ENCODE measurements around the gene IQCH.

The IQCH gene

GRCh38 chr15:67508407-67508806 lies 253.8 kb downstream of the IQCH start:
- DNase-seq: no peak

DNA sequence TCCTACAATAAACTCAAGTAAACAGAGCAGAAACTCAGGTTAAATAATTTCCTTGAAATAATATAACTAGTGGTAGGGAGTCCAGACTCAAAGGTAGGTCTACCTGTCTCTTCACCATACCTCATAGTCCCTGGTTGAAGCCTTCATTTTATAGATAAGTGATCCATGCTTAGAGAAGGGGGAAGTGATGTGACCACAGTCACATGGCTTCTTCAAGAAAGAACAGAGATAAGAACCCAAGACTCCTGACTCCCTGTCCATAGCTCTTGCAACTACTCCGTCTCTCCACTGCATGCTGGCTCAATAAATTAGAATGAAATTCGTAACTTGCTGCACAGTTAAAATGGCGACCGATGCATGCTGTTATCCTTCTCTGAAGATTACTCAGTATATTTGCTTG lies 255.3 kb downstream of the IQCH start:
- DNase-seq: no peak

- no peak for DNase-seq
Measured at GRCh38 chr15:67510597-67511190, 256.1 kb downstream of the IQCH start.

DNA sequence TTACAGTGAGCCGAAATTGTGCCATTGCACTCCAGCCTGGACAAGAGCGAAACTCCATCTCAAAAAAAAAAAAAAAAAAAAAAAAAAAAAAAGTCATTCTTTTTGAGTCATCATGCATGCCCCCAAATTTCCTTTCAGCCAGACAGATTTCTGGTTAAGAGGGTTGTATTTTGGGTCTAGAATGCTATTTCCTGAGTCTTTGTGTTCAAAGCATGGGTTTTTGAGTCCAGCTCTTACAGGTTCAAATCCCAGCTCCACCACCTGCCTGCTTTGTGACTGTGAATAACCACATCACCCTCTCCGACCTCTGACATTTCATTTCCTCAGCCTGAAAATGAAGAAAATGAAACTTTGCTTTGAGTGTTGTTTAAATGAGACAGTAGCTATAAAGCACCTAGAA lies 257.0 kb downstream of the IQCH start:
- DNase-seq: no peak

DNA sequence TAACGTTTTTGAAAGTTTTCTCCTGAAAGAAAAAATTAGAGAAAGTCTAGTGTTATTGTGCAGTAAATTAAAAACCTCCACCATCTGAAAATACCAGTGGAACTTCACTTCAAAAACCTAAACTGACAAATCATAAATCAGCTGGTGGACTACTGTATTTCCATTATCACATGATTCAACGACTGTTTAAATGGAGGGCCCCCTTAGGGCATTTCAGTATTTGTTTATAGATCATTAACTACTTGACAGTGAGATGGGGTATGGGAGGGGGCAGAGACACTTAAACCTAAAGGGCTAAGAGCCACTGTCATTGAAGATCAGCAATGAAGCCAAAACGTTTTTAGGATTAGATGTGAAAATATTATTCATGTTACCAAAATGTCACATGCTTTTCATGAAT lies 257.6 kb downstream of the IQCH start:
- no peak for DNase-seq

DNA sequence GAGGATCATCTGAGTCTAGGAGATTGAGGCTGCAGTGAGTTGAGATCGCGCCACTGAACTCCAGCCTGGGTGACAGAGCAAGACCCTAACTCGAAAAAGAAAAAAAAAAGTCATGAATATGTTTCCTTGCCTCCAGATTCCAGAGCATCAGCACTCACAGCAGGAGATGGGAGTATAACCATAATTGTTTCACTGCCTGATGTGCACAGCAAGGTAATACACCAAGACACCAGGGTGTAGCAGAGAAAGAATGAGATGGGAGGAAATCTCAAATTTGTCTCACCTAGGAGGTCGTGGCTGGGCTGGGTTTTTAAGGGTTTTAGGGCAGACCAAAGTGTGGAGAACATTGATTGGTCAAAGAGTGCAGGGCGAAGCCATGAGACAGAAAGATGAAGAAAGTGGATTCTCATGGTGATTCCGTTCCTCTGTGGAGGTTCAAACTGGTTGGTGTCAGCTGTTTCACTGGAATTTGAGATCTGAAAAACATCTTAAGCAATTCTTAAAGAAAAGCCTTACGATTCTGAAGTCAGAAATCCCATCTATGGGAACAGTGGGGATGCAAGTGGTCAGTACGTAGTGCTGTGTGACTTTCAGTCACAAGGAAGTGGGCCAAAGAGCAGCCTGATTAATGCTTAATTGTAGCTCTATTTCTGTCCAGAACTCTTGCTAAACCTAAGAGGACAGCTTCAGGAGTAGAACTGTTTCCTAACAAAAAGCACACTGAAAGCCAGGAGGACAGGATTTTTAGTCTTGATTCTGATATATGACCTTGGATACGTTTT lies 258.5 kb downstream of the IQCH start:
- no peak for DNase-seq

DNA sequence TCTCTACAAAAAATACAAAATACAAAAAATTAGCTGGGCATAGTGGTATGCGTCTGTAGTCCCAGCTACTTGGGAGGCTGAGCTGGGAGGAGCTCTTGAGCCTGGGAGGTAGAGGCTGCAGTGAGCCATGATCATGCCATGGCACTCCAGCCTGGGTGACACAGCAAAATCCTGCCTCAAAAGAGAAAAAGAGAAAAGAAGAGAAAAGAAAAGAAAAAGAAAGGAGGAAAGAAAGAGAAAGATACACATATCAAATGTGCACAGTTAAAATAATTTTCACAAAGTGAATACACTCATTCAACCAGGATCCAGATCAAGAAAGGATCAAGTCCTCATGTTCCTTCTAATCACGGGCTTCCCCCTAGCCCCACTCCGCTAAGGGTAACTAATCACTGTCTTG lies 260.5 kb downstream of the IQCH start:
- DNase-seq: no peak

- no peak for DNase-seq
Measured at GRCh38 chr15:67515557-67515956, 261.0 kb downstream of the IQCH start.

GRCh38 chr15:67520321-67521028 lies 265.9 kb downstream of the IQCH start:
- DNase-seq: no peak

DNA sequence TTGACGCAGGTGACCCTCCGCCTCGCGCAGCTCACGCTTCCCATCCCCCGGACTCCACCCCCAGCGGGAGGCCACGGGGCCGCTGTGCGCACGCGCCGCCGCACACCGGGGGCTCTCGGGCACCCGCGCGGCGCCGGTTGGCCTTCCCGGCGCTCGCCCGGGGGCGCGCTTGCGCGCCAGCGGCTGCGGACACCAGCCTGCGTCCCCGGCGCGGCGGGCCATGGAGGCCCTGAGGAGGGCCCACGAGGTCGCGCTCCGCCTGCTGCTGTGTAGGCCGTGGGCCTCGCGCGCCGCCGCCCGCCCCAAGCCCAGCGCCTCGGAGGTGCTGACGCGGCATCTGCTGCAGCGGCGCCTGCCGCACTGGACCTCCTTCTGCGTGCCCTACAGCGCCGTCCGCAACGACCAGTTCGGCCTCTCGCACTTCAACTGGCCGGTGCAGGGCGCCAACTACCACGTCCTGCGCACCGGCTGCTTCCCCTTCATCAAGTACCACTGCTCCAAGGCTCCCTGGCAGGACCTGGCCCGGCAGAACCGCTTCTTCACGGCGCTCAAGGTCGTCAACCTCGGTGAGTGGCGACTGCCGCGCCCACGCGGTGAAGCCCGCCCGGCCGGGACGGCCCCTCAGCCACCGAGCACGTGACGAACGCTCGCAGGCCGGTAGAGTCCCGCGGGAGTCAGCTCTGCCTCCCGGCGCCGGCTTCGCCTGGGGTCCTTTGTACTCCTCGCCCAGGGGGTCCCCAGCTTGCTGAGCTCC lies 266.6 kb downstream of the IQCH start, which contains the start of gene C15orf61:
Gene C15orf61 (plus strand): TSS at position 103 of the 754 bp plus-strand sequence. CDS start 118 bp downstream, at position 221.
- peak; percentile 91 for DNase-seq

DNA sequence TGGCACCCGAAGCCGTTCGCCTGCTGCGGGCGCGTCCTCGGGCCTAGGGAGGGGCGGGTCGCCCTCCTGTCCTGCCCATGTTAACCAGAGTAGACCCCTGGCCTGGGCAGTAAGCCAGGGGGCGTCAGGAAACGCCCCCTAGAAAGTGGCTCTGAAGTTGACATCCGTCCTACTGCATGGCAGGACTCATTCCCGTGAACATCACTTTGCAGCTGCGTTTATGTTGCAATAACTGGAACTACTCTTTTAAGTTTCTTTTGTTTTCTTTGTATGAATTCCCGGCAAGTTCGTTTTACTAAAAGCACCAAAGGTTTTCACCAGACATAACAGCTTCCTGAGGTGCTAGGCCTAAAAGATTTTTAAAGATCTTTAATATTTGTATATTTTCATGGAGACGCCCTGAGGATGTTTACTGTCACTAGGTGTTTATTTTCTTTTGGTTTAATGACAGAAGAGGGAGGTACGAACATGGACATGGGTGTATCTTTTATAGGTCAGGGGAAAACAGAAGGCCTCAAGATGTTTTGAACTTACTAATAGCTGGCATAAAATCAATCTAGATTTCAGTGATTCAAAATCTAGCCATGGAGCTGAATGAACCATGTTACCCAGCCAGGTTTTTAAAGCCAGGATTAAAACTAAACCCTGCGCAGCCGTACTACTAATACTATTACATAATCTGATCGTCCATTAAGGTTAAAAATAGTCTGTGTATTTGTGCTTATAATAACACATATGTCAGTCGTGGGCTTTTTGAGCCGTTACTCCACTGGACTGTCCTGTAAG lies 267.4 kb downstream of the IQCH start:
- DNase-seq: no peak

- no peak for DNase-seq
Measured at GRCh38 chr15:67523330-67523729, 268.7 kb downstream of the IQCH start.

- no peak for DNase-seq
Measured at GRCh38 chr15:67524235-67524634, 269.6 kb downstream of the IQCH start.

DNA sequence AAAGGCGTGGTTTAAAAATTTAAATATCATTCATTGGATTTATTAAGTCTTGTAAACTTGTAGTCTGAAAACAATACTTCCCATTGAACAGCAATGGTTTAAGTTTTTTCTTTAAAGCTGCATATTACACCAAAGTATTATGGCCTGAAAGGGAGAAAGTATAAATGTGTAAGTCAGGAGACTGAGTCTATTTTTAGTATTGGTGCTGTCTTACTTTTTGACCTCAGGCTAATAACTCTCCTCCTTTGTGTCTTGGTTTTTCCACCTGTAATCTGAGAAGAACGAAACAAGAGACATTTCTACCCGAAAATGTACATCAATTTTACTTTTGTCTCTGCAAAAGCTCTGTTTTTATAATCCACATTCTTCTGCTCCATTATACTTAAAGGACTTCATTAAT lies 273.9 kb downstream of the IQCH start:
- no peak for DNase-seq

DNA sequence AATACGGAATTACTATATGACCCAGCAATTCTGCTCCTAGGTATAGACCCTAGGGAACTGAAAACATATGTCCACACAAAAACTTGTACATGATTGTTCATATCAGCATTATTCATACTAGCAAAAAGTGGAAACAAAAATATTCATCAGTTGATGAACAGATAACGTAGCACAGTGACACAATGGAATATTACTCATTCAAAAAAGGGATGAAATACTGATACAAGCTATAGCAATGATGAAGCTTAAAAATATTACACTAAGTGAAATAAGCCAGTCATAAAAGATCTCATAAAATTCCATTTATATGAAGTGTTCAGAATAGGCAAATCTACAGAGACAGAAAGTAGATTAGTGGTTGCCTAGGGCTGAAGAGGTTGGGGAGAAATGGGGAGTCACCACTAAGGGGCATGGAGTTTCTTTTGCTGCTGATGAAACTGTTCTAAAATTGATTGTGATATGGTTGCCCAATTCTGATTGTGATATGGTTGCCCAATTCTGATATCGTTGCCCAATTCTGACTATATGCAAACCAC lies 276.9 kb downstream of the IQCH start:
- no peak for DNase-seq

DNA sequence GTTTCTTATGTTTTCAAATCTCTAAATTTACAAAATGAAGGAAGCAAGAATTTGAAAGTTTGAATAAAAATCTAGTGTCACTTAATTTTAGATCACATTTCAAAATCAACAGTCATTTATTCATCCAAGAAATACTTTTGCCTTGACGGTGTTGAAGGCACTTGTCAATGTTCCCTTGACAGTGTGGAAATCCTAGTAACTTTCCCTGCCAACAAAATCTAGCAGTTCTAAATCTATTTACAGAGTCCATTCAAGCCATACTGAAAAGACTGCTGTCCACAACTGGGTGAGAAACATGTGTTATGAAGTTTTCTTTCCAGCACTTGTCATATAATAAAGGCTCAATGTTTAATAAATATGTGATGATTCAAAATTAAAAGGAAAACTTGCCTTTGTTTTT lies 279.3 kb downstream of the IQCH start:
- DNase-seq: no peak

DNA sequence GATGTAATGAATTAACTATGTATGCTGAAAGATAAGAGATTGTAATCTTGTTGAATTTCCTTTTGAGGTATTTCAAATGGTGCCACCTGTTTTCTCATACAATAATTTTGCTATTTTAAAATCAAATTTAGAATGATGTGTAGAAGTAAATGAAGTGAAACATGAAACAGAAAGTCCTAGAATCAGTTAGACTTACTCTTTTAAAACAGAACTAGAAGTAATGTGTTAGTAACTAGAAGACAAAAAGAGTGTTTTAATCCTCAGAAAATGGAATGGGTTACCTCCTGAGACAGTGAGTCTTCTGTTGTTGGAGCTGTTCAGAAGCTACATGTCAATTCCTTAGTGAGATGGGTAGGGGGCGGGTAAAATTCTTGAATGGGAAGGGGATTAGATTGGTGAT lies 279.8 kb downstream of the IQCH start:
- DNase-seq: no peak

DNA sequence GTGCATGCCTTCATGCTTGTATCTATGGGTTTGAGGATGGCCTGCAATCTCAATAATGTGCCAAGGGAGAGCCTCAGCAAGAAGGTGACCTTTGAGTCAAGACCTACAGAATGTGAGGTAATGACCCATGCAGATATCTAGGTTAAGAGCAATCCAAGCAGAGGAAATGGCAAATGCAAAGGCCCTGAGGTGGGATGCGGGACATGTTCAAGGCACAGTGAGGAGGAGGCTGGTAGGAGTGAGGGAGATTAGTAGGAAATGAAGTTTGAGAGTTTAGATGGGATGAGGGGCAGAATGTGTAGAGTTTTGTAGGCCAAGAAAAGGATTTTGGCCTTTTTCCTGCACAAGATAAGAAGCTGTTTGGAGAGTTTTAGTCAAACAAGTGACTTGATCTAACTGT lies 283.2 kb downstream of the IQCH start:
- no peak for DNase-seq

- peak; percentile 90 for DNase-seq
Measured at GRCh38 chr15:67542420-67543347, 288.1 kb downstream of the IQCH start, which contains the start of gene MAP2K5. Gene MAP2K5, plus strand, starts transcription at chr15:67542703. Its CDS starts 633 bp downstream, at chr15:67543336.

GRCh38 chr15:67543348-67543718 lies 288.7 kb downstream of the IQCH start:
- DNase-seq: peak; percentile 10

DNA sequence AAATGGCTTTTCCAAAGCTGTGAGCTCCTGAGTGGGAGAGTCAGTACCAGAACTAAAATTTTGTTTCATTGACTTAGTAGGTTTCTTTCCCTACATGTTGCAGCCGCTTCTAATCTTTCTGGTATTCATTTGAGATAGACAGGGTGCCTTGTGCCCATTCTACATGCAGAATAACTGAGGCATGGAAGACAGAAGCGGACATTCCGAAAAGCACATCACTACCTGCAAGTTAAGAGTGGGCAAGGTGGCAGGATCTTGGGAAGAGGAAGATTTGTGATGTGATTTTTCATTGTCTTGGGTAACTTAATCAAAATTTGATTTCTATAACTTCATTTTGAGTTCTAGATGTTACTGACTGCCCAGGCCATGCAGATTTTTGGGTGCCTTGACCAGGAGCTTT lies 289.9 kb downstream of the IQCH start:
- no peak for DNase-seq

Measured in CD4-positive, alpha-beta T cell treated with Interleukin-17A for 4 hours (primary cell).